Activated T-cell treated with anti-CD3 and anti-CD28 coated beads, Interleukin-2, amount 50 U/mL, for 48 hours (primary cell): Measurements from ENCODE around the gene TREML1.

Source experiments
- DNase-seq, 2 experiments: peaks; one replicate each; pipeline ENCODE4 v3.0.0-alpha.2; 2020

TREML1 gene

GRCh38 chr6:41177695-41178094, 23.5 kb upstream of the TREML1 start:
- DNase-seq = no peak

- no peak for DNase-seq
Measured at GRCh38 chr6:41177287-41177686, 23.1 kb upstream of the TREML1 start.

- no peak for DNase-seq
Measured at GRCh38 chr6:41176189-41176588, 22.0 kb upstream of the TREML1 start.

GRCh38 chr6:41175084-41175483, 20.9 kb upstream of the TREML1 start:
- DNase-seq = no peak

GRCh38 chr6:41174610-41175009, 20.5 kb upstream of the TREML1 start:
- no peak for DNase-seq

- DNase-seq = no peak
Measured at GRCh38 chr6:41171908-41172307, 17.8 kb upstream of the TREML1 start.

- peak; percentile 4 to 12 for DNase-seq
Measured at GRCh38 chr6:41170547-41171160, 16.5 kb upstream of the TREML1 start.

- DNase-seq = no peak
Measured at GRCh38 chr6:41167173-41167963, 13.2 kb upstream of the TREML1 start.

- no peak for DNase-seq
Measured at GRCh38 chr6:41164551-41165120, 10.5 kb upstream of the TREML1 start.

GRCh38 chr6:41163419-41163717, 9.2 kb upstream of the TREML1 start:
- no peak for DNase-seq

- no peak for DNase-seq
Measured at GRCh38 chr6:41162687-41163418, 8.7 kb upstream of the TREML1 start, which contains the start of gene TREM2. TREM2 (minus strand) TSS chr6:41163116; CDS start chr6:41163082, 34 bp downstream.

GRCh38 chr6:41161851-41162552, 7.9 kb upstream of the TREML1 start:
- DNase-seq = no peak

- DNase-seq = no peak
Measured at GRCh38 chr6:41161380-41161779, 7.2 kb upstream of the TREML1 start.

GRCh38 chr6:41160933-41161332, 6.8 kb upstream of the TREML1 start:
- no peak for DNase-seq

GRCh38 chr6:41159415-41160082, 5.4 kb upstream of the TREML1 start:
- DNase-seq = no peak

- no peak for DNase-seq
Measured at GRCh38 chr6:41157323-41157722, 3.2 kb upstream of the TREML1 start.

- no peak for DNase-seq
Measured at GRCh38 chr6:41156771-41157170, 2.6 kb upstream of the TREML1 start.

- DNase-seq = no peak
Measured at GRCh38 chr6:41156001-41156400, 1.9 kb upstream of the TREML1 start.

GRCh38 chr6:41155132-41155805, 1.1 kb upstream of the TREML1 start:
- no peak for DNase-seq

GRCh38 chr6:41153451-41153850, 696 bp downstream of the TREML1 start:
- no peak for DNase-seq

GRCh38 chr6:41150671-41151070, 3.5 kb downstream of the TREML1 start:
- no peak for DNase-seq

GRCh38 chr6:41147917-41148316, 6.2 kb downstream of the TREML1 start:
- DNase-seq = no peak
